Activated naive CD4-positive, alpha-beta T cell treated with Interleukin-2 at 50 U/mL for 16 hours (primary cell): ENCODE measurements around the gene KCNQ2.
"Not testable (repeated sequence)": the region's sequence is repeated elsewhere in the genome, so short reads cannot be mapped to it uniquely, and the experiment has no call there.

ENCODE experiments used
- DNase-seq: peaks from one replicate; pipeline ENCODE4 v3.0.0-alpha.2; 2020

The KCNQ2 gene

GRCh38 chr20:63471981-63472831 lies at the start of gene KCNQ2:
Gene KCNQ2, minus strand, starts transcription at chr20:63472655. Its CDS starts 192 bp downstream, at chr20:63472463.
- no peak for DNase-seq

DNA sequence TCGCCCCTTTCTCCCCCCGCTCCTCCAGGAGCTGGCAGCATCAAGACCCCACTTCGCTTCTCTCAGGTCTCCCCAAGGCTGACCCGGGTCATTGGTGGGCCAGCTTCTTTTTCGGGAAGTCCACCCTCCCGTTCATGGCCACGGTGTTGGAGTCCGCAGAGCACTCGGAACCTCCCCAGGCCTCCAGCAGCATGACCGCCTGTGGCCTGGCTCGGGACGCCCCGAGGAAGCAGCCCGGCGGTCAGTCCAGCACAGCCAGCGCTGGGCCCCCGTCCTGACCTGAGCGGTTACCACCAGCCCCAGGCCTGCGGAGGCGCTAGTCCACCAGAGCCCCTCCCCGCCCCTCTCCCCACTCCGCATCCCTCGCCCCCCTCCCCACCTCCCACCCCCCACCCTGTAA lies 49.1 kb upstream of the KCNQ2 start:
- no peak for DNase-seq

DNA sequence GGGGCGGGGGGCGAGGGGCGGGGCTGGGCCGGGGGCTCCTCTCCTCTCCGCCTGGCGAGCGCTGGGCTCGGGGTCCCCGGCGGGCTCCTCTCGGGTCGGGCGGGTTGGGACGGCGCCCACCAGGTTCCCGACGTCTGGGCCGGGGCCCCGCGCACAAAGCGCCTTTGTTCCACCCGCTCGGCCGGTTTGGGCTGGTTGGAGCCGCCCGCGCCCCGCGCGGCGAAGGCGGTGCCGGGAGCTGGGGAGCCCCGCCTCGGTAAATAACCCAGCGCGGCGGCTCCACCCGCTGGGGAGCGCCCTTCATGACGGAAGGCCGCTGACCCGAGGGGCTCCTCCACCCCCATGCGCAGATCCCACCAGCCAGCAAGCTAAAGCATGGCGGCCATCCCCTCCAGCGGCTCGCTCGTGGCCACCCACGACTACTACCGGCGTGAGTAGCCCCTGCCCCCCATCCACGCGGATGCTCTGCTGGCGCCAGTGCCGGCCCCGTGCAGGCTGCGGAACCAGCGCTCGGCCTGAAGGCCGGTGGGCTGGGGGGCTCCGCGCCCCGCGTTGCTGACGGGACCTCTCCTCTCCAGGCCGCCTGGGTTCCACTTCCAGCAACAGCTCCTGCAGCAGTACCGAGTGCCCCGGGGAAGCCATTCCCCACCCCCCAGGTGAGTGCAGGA lies 48.6 kb upstream of the KCNQ2 start:
- peak; percentile 75 for DNase-seq

DNA sequence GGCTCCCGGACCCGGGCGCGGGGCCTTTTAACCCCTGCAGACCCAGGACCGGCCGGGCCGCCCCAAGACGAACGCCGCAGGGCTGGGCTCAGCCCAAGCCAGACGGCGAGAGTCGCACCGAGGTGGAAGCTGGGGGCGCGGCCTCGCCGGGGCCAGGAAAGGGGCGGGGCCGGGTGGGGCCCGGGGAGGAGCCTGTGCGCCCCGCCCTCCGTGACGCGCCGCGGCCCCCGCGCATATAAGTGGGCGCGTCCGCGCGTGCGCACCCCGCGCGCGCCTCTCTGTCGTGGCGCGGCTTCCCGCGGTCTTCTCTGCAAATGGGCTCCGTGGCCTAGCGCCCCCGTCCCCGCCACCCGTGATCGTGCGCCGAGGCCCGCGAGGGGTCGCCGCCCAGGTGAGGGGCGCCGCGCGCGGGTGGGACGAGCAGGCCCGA lies 48.1 kb upstream of the KCNQ2 start, which contains the start of gene PPDPF:
Gene PPDPF, plus strand, starts transcription at position 262 of the 430 bp plus-strand sequence. CDS start 544 bp downstream, outside the sequence.
- DNase-seq: peak; percentile 79

GRCh38 chr20:63519668-63520503 lies 47.4 kb upstream of the KCNQ2 start:
- DNase-seq: peak; percentile 67

DNA sequence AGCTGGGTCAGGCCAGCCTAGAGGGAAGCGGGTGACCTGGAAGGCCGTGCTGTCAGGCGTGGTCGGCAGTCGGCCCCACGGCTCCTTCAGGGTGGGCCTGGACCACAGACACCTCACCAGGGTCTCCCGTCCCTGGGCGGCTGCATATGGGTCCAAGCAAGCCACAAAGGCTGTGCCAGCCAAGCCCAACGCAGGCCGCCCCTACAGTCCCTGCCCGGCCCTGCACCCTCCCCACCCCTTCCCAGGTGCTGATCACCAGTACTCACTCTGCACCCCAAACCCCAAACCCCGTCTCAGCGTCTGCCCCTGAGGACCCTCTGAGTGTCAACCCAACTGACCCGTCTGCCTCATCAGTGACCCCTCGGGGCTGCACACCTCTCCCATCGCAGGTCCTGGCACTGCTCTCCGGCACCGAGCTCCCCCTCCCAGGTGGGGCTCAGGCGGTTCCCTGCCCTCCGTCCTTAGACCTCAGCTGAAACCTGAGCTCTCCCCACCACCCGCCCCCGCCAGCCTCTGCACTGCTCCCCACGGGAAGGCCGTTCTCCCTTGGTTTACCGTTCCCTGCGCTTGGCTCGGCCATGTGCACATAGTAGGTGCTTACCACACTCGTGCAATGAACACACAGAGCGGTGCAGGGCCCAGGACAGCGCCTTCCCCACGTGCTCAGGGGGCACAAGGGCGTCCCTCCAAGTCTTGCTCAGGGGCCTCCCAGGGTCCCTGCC lies 46.7 kb upstream of the KCNQ2 start:
- DNase-seq: no peak

GRCh38 chr20:63518351-63518861 lies 46.0 kb upstream of the KCNQ2 start:
- no peak for DNase-seq

DNA sequence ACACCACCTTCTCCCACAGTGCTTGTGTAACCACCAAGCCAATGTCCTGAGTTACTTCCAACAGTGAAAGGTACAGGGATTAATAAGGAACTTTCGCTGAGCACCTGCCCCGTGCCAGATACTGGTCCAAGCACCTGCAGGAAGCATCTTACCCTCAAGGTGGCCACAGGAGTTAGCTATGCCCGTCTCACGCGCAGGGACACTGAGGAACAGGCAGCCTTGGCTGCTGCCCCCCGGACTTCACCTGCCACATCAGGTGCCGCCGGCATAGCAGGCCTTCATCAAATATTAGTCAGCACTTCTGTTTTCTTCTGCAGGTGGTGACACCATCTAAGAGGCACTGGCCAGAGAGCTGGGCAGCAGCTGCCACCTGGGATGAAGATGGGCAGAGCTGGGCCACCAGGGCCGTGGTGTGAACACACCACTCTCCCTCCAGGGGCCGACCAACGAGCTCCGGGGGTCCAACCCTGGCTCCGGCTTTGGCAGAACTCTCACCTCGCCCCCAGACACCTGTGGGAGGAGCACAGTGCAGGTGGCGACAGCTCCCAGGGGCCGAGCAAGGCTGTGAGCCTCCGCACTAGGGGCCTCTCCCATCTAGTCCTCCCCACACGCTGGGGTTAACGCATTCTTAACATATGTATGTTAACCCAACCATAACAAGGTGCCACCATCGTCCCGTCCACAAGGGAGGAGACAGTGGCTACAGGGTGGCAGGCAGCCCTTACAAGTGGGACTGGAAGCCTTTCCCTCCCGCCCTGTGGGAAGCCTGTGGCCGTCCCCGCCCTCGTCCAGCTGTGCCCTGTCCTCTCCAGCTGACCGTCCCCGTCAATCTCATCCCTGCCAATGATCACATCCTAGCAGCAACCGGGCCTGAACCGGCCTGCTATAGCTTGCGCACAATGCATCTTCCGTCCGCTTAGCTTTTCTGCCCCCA lies 45.2 kb upstream of the KCNQ2 start:
- no peak for DNase-seq

DNA sequence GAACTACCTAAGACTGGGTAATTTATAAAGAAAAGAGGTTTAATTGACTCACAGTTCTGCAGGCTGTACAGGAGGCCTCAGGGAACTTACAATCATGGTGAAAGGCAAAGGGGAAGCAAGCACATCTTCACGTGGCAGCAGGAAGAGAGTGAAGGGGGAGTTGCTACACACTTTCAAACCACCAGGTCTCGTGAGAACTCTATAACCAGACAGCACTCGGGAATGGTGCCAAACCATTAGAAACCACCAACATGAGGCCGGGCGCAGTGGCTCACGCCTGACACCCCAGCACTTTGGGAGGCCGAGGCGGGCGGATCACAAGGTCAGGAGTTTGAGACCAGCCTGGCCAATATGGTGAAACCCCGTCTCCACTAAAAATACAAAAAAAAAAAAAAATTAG lies 42.1 kb upstream of the KCNQ2 start:
- not testable (repeated sequence) for DNase-seq

DNA sequence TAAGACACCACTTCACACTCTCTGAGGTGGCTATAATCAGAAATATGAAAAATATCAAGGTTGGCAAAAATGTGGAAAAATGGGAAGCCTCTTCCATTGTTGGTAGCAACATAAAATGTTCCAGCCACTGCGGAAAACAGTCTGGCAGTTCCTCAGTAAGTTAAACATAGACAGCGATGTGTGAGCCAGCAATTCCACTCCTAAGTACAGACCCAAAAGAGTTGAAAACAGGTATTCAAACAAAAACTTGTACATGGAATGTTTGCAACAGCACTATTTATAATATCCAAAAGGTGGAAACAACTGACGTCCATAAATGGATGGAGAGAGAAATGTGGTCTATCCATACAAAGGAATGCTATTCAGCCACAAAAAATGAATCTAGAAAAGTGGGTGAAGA lies 40.8 kb upstream of the KCNQ2 start:
- no peak for DNase-seq

DNA sequence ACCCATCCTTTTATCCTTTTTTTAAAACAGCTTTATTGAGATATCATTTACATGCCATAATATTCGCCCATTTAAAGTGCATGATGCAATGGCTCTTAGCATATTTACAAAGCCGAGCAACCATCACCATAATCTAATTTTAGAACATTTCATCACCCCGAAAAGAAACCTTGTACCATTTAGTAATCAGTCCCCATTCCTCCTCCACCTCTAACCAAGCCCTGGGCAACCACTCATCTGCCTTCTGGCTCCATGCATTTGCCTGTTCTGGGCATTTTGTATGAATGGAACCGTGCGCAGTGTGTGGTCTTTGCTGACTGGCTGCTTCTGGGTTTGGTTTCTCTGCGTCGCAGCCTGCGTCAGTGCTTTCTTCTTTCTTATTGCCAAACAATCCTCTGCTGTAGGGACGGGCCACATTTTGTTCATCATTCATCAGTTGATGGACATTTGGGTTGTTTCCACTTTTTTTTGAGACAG lies 36.7 kb upstream of the KCNQ2 start:
- no peak for DNase-seq

DNA sequence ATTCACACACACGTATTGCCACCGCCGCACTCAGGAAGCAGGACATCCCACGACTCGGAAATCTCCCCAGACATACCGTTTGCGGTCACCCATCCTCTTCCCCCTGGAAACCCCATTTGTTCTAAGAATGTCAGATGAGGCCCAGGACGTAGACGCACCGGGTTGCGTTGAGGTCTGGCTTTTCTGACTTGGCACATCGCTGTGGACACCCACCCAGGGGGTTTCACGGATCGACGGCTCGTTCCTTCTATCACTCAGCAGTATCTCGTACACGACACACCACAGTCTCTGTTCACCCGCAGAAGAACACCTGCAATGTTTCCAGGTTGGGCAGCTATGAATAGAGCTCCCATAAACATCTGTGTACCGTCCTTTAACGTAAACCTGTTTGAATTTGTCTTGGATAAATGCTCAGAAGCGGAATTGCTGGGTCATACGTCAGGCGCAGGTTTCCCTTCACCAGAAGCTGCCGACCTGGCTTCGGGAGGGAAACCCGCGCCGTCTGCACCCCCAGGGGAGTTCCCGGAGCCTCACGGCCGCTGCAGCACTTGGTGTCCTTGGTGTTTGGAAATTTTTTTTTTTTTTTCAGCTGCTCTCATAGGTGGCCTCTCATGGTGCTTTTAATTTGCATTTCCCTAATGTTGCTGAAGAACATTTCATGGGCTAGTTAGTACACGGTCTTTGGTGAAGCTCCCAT lies 35.8 kb upstream of the KCNQ2 start:
- DNase-seq: no peak

GRCh38 chr20:63507083-63507743 lies 34.8 kb upstream of the KCNQ2 start:
- no peak for DNase-seq

DNA sequence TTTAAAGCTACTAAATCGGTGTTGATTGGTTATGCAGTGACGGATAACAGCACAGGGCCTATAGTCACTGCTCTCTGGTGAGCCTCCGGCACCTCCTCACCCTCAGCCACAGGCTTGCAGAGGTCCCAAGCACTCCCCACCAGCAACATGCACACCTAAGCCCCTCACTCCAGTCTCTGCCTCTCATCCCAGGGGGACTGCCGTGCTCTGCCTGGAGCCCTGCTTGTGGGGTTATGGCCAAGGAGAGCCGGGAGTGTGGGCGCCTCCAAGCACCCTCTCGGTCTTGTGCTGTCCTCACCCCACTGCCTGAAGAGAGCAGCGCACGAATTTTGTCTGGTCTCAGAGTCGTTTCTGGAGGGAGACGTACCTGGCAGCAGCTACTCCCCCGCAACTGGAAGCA lies 33.3 kb upstream of the KCNQ2 start:
- no peak for DNase-seq

DNA sequence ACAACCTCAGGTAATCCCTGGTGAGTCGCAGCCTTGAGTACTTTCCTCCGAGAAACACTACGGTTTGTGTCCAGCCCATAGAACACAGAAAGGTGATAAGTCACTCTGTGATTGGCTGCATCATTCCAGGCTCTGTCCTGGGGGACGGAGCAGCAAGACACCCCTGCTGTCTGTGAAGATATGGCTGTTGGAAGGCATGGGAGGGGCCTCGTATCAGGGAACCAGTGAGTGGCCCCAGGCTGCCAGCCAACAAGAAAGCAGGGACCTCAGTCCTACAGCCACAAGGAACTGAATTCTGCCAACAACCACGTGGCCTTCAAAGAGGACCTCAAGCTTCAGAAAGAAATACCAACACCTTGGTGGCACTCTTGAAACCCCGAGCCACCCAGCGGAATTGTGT lies 32.8 kb upstream of the KCNQ2 start:
- DNase-seq: no peak

DNA sequence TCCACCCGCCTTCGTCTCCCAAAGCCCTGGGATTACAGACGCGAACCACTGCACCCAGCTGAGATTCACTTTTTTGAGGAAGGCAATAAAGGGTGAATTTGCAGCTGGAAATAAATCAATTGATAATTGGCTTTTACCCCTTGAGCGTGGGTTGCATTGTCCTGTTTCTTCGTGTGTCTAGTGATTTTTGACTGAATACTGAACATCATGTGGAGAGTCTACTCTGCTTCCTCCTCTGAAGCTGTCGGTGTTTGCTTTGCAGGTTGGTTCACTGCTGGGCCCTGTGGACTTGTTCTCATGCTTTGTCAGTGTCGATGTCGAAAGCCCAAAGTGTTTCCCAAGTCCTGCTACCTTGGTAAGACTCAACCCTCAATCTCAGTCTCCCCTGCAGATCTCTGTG lies 32.2 kb upstream of the KCNQ2 start:
- DNase-seq: no peak

DNA sequence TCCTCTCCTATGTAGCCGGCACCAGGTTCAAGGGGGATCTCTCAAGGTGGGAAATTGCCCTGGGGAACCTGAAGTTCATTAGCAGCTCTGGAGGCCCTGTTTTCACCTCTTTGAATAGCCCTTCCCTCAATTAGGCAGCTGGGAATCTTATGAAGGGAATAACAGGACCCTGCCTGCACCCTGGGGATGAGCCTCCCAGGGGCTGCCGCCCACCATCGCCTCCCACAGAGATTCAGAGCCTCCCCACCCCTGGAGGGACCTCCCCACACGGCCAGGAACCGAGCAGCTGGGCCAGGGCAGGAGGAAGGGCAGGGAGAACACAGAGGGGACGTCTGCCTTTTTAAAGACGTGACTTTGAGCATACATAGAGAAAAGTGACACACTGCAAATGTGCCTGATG lies 31.1 kb upstream of the KCNQ2 start:
- DNase-seq: no peak

GRCh38 chr20:63502671-63503172 lies 30.3 kb upstream of the KCNQ2 start:
- DNase-seq: no peak

DNA sequence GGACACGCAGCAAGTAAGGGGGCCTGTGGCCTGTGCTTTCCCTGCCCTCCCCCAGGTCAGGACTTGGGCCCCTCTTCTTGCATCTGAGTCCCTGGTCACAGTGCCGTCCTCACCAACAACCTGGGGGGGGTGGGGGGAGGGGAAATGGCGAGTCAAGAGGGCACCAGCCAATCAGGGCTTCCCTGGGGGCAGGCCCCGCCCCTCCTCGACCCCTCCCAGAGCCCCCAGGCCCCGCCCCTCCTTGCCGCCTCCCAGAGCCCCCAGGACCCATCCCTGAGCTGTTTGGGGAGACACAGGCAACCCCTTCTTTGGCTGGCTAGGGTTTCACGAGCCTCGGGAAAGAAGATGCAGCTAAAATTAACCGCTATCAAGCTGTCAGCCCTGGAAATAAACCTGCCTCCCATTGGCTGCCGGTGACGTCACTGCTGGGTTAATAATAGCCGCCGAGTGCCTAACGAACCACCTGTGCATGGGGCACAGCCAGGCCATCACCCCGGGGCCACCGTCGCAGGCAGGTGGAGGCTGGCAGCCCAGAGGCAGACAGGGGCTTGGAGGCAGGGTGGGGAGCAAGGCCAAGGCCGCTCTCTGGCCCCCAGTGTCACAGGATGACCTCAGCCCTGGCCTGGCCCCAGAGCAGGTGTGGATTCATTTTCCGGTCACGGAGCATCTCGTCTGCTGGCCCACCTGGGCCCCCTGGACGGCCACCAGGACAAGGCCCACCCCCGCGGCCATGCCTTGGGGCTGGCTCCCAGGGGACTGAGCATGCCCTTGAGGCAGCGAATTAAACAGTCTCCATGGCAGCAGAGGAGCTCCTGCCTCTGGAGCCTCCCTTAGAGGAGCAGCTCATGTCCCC lies 29.6 kb upstream of the KCNQ2 start:
- no peak for DNase-seq
